ENCODE measurements around the gene WDFY4. TPM values are rescaled to one million over a fixed set of nuclear protein-coding genes. Genes with fewer than 3 reads are reported as not detected.

The WDFY4 gene
- total and polyA plus RNA-seq, 8 donors: 2.8 to 23.6 (median 4.8) TPM

DNA sequence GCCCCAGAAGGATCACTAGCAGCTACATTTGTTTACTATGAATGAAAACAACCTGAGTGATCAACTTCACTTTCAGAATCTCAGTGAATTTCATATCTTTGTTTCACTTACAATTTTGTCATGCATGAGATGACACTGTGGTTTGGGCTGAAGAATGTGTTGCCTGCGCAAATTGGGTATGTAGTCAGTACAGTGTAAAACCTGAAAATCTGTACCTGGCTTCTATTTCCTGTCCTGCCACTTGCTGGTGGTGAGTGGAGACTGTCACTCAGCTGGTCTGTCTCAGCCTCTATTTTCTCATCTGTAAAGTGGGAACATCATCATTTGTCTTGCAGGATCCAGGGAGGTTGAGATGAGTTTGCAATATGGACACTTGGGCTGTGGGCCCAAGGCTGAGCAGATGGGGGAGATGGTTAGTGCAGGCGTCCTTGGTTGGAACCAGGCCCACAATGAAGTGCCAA, 118.0 kb downstream of the WDFY4 start:
- peaks cover 8 to 68% of the 10 kb centered on the region in 2 donors for H3K4me1 ChIP-seq
- H3K36me3 ChIP-seq: no peaks in the 10 kb centered on the region
- DNase-seq (no peak), ATAC-seq (no peak)
- intact Hi-C loops (cut with DNase I): no loop called here
- no peaks in the 10 kb centered on the region for H3K9me3 ChIP-seq
- H3K27me3 ChIP-seq: no peaks in the 10 kb centered on the region
- TF ChIP-seq, protein P1, sequence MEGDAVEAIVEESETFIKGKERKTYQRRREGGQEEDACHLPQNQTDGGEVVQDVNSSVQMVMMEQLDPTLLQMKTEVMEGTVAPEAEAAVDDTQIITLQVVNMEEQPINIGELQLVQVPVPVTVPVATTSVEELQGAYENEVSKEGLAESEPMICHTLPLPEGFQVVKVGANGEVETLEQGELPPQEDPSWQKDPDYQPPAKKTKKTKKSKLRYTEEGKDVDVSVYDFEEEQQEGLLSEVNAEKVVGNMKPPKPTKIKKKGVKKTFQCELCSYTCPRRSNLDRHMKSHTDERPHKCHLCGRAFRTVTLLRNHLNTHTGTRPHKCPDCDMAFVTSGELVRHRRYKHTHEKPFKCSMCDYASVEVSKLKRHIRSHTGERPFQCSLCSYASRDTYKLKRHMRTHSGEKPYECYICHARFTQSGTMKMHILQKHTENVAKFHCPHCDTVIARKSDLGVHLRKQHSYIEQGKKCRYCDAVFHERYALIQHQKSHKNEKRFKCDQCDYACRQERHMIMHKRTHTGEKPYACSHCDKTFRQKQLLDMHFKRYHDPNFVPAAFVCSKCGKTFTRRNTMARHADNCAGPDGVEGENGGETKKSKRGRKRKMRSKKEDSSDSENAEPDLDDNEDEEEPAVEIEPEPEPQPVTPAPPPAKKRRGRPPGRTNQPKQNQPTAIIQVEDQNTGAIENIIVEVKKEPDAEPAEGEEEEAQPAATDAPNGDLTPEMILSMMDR (IDR thresholded peaks at IDR 0.05): no peak
- H3K4me3 ChIP-seq: no peak overlapping the region
- no peak overlapping the region for H3K27ac ChIP-seq

DNA sequence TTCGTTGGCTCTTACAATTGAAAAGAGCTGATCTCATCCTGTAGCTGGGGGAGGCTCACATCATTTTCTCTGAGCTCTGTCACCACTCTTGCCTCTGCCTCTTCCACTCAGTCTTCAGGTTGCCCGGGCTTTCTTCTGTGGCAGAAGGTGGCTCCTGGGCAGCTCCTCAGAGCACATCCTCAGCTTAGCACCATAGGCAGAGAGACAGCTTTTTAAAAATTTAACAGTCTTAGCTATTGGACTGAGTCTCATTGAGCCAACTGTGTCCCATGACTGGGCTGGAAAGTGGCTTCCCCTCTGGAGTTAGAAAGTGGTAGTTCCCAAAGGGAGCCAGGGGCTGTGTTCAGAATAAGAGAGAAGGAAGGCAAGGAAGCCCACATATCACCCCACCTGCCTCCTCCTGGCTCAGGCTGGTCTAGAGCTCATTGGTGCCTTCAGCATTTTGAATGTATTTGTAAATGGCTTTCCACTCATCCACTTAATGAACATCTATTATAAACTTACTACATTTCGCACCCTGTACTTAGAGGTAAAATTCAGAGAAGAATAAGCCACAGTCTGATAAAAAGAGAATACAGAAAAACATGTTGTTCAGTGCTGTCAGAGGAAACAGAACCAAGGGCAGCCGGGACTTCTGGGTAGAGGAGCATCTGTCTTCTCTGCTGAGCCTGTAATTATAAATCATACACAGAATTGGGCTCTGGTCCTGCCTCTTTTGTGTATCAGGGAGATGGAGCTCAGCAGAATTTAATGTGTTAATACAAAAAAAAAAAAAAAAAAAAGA, 119.3 kb downstream of the WDFY4 start:
- intact Hi-C loops (cut with DNase I): no loop called here
- Histone ChIP-seq H3K36me3 (no peaks in the 10 kb centered on the region), H3K27ac (peak overlapping the region in 1 of 2 donors; percentile 25), H3K4me1 (peaks cover 4 to 54% of the 10 kb centered on the region in 2 donors), H3K4me3 (no peak overlapping the region), H3K9me3 (no peaks in the 10 kb centered on the region), H3K27me3 (no peaks in the 10 kb centered on the region)
- DNase-seq (no peak), ATAC-seq (no peak)
- TF ChIP-seq, protein P1 (IDR thresholded peaks at IDR 0.05): no peak

DNA sequence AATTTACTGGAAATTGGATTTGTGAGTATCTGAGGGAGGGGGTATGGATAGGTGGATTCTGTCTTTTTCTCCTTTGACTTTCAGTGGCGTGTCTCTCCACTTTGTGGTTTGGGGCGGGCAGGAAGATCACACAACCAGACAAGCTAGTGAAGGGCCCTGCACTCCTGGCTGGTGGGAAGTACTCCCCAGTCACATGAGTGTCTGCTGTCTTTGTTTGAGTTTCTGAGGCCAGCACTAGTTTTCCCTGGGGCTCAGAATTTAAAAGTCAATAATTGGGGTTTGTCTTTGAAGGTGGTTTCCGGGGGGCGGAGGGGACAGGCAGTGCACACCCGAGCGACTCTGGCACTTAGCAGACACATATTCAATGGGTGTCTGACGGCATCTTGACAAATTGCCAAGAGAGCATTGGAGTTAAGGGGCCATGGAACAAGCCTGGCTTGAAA, 120.1 kb downstream of the WDFY4 start:
- ATAC-seq: peak; percentile 68
- H3K4me1 ChIP-seq: peaks cover 4 to 48% of the 10 kb centered on the region in 2 donors
- no peaks in the 10 kb centered on the region for H3K36me3 ChIP-seq
- DNase-seq: peak in 3 of 4 donors; percentile 28 to 74 (median 58)
- intact Hi-C loops (cut with DNase I): no loop called here
- TF ChIP-seq, protein P1 (IDR thresholded peaks at IDR 0.05): no peak
- no peaks in the 10 kb centered on the region for H3K9me3 ChIP-seq
- H3K27ac ChIP-seq: peak overlapping the region in 1 of 2 donors; percentile 25
- no peak overlapping the region for H3K4me3 ChIP-seq
- H3K27me3 ChIP-seq: no peaks in the 10 kb centered on the region

DNA sequence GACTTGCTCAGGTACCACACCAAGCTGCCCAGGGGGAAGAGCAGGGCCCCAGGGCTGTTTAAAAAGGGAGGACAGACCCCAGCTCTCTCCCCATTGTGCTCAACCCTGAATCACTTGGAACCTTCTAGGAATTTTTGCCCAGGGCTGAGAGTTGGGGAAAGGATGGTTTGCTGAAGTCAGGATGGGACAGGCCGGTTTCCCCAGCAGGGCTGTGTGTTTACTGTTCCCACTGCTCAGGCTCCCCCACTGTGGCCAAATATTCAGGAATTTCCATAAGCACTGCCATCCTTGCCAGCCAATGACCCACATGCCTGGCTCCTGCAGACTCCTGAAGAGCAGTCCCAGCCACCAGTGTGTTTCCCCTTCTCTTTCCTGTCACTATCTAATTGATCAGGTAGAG, 120.7 kb downstream of the WDFY4 start:
- peaks cover 4 to 41% of the 10 kb centered on the region in 2 donors for H3K4me1 ChIP-seq
- H3K27ac ChIP-seq: no peak overlapping the region
- no peaks in the 10 kb centered on the region for H3K9me3 ChIP-seq
- TF ChIP-seq, protein P1 (IDR thresholded peaks at IDR 0.05): no peak
- intact Hi-C loops (cut with DNase I): no loop called here
- H3K27me3 ChIP-seq: no peaks in the 10 kb centered on the region
- no peak for DNase-seq
- peaks cover 0 to 5% of the 10 kb centered on the region in 2 donors for H3K36me3 ChIP-seq
- ATAC-seq: peak; percentile 5
- H3K4me3 ChIP-seq: no peak overlapping the region

DNA sequence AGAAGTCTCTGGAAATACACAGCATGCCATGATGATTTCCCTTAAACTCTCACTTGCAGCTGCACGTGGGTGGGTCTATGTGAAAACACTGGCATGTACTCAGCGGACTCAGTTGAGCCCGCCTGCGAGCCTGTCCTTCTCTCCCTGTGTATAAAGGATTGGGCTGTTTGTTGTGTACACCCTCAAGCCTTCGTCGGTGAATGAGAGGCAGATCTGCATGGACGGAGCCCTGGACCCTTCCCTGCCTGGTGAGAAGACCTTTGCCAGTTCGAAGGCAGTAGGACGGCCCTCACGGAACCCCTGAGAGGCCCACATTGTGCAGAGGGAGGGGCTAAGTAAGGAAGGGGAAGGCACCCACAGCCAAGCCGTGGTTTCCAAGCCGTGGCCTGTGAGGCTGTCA, 121.2 kb downstream of the WDFY4 start:
- TF ChIP-seq, protein P1 (IDR thresholded peaks at IDR 0.05): no peak
- Histone ChIP-seq H3K4me1 (peaks cover 4 to 37% of the 10 kb centered on the region in 2 donors), H3K27ac (no peak overlapping the region), H3K27me3 (no peaks in the 10 kb centered on the region), H3K9me3 (no peaks in the 10 kb centered on the region), H3K4me3 (no peak overlapping the region), H3K36me3 (peaks cover 0 to 9% of the 10 kb centered on the region in 2 donors)
- ATAC-seq (peak; percentile 56), DNase-seq (peak in 1 of 4 donors; percentile 28)
- intact Hi-C loops (cut with DNase I): no loop called here

All from left lung (tissue), 10 donors.